Ishikawa (cell line): ENCODE data around the gene NKX2-1.

Experiments
- EP300 ChIP-seq: IDR thresholded peaks from 2 replicates; pipeline ENCODE4 v1.6.1; 2012; ENCODE audit warnings: borderline replicate concordance
- NFIC ChIP-seq: IDR thresholded peaks from 2 replicates; pipeline ENCODE4 v1.6.1; 2012
- RAD21 ChIP-seq: IDR thresholded peaks from 2 replicates; pipeline ENCODE4 v1.6.1; 2012; ENCODE audit warnings: low read depth
- TEAD4 ChIP-seq: IDR thresholded peaks from 2 replicates; pipeline ENCODE4 v1.6.1; 2012
- YY1 ChIP-seq: IDR thresholded peaks from 2 replicates; pipeline ENCODE4 v1.6.1; 2012; ENCODE audit warnings: low read depth
- TF ChIP-seq, protein P1 (sequence below): IDR thresholded peaks from 2 replicates; pipeline ENCODE4 v1.6.1; 2012

DNA sequence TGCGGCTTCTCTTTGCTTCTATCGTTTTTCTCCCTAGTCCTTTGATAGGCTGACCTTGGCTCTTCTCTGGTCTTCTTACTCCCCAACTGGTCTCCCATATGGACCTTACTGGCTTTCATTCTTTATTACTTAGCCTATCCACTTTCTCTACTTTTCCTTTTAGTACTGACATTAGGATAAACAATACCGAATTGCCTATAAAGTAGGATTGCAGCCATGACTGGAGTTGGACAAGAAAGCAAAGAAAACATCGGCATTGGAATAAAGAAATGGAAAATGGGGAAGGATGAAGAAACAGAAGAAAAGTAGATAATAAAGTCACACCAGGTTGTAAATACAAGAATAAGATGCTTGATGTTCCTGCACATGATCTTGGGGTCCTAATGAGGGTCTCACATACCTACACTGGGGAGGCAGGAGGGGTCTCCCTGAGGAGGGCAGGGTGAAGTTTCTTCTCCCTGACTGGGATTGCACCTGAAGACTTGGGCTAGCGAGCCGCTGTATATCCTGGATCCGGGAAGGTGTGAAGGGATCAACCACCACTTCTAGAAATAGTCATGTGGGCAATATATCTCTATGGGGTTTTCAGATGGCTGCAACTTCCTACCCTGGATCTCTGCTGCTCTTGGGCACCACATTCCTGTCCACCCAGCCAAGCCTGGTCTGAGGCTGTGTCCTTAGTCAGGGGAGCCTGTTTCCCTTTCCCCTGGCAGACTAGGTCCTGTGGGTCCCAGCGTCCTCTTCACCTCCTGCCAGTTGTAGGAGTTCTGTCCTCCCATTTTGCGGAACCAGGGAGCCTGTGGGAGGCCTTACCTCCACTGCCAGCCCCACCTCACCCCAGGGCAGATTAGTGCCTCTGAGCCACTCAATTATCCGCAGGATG is 13.1 kb downstream of the NKX2-1 start:
- TF ChIP-seq NFIC (no peak), YY1 (no peak), RAD21 (no peak), EP300 (no peak), TEAD4 (no peak)
- TF ChIP-seq, protein P1, sequence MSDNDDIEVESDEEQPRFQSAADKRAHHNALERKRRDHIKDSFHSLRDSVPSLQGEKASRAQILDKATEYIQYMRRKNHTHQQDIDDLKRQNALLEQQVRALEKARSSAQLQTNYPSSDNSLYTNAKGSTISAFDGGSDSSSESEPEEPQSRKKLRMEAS, result no peak
